NT2/D1 (cell line): Measurements from ENCODE around the gene ZNF831.

Experiments used
- SUZ12 ChIP-seq: IDR thresholded peaks from 2 replicates; pipeline ENCODE4 v1.6.1; 2011; ENCODE audit not compliant: insufficient read length, insufficient read depth; ENCODE audit errors: extremely low read depth
- YY1 ChIP-seq: IDR thresholded peaks from 2 replicates; pipeline ENCODE4 v1.6.1; 2011; ENCODE audit not compliant: insufficient read length, insufficient read depth
- ZNF274 ChIP-seq: IDR thresholded peaks from 2 replicates; pipeline ENCODE4 v1.6.1; 2011; ENCODE audit warnings: mild to moderate bottlenecking, low read depth, low read length

- no peak for TF ChIP-seq SUZ12
- no peak for TF ChIP-seq ZNF274
- TF ChIP-seq YY1 = no peak
These were observed 19.3 kb upstream of the ZNF831 start for GRCh38 chr20:59144179-59144830.
